HG03103 (cell line): ENCODE results near the gene LSP1.

Source experiments
- ATAC-seq: cut with Tn5 transposase; IDR thresholded peaks from one replicate; pipeline ENCODE4 v1.9.1; 2021; ENCODE audit warnings: low read depth; ENCODE audit not compliant: unreplicated experiment

LSP1 gene

GRCh38 chr11:1836011-1836945, 16.6 kb upstream of the LSP1 start:
- no peak for ATAC-seq

- peak; percentile 67 for ATAC-seq
Observed at GRCh38 chr11:1837171-1838076, 15.5 kb upstream of the LSP1 start.

GRCh38 chr11:1838077-1838425, 14.8 kb upstream of the LSP1 start:
- ATAC-seq, result no peak

DNA sequence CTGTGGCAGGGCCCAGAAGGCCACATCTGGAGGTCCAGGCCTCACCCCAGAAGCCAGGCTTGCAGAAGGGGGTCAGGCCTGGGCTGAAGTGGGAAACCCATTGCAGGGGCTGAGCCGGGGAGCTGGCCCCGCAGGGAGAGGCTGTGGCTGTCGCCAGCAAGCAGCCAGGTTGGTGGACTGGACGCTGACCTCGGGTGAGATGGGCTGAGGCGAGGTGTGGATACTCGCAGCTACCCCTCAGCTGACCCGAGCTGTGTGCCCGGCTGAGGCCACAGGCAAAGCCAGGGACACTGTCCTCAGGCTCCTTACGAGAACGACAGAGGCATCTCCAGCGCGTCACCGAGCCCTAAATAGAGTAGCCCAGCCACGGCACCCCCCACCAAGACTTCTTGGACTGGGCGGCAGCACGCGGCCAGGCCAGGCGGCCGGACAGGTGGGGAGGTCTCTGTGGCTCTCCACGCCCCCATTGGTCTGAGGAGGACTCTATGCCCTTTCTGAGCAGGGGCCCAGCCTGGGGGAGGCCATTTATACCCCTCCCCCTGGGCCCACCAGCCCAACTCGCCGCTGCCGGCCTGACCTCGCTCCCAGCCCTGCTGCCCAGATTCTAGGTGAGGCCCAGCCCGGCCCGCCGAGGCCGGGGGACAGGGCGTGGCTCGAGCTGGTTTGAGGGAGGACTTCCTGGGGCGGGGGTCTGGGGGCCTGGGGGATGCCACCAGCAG, 14.3 kb upstream of the LSP1 start, which contains the start of gene TNNI2:
Gene TNNI2 (plus strand): TSS at position 556 of the 719 bp plus-strand sequence. CDS start 716 bp downstream, outside the sequence.
- no peak for ATAC-seq

DNA sequence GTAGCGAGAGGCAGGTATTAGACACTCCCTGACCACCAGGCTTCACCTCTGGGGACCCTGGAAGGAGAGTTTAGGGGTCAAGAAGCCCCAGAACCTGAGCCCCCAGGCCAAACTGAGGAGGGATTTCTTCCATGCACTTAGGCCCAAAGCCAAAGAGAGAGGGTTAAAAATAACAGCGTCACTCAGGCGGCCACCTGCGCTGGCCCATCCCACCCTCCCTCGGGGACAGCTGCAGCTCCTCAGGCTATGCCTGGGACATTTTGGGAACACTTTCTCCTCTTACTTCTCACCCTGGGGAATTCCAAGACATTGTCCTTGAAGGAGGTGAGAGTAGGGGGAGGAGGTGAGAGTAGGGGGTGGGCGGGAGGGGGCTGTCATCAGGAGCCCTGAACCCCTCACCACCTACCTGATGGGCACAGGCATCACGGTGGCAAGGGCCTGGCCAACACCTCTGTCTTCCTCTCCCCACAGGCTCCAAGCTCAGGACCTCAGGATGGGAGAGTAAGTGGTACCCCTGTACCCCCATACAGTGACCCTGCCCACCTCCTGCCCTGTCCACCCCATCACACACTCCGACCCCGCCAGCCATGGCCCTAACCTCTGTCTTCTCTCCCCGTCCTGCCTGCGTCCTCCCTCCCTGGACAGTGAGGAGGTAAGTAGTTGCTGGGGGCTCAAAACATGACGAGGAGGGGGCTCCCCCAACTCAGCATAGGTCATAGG, 13.5 kb upstream of the LSP1 start:
- ATAC-seq, result no peak

DNA sequence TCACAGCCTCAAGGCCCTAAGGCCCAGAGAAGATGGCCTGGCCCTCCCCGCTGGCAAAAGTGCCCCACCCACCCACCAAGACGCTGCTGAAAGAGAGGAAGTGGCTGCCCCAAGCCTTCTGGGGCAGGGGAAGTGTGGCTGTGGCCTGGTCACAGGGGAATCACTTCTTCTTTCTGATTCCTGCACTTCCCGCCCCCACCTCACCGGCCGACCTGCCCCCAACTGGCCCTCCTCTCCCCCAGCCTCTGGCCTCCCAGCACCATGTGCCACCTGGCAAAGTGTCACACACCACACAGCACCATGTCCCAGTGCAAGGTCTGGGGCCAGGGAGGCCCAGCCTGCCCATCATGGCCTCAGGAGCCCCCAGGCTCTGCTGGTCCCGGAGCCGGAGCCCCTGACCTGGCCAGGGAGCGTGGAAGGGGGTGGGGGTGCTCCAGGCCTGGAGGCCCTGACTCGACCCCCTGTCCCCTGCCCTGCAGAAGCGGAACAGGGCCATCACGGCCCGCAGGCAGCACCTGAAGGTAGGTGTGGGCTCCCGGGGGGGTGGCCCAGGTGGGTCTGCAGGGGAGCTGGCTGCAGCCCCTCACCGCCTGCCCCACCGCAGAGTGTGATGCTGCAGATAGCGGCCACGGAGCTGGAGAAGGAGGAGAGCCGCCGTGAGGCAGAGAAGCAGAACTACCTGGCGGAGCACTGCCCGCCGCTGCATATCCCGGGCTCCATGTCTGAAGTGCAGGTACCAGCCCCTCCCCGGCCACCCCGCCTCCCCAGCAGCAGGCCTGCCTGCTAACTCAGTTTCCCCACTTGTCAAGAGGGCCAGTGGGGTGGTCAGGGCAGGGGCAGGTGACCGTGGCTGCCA, 12.7 kb upstream of the LSP1 start:
- no peak for ATAC-seq

- ATAC-seq, result no peak
Observed at GRCh38 chr11:1840780-1841480, 12.0 kb upstream of the LSP1 start.

DNA sequence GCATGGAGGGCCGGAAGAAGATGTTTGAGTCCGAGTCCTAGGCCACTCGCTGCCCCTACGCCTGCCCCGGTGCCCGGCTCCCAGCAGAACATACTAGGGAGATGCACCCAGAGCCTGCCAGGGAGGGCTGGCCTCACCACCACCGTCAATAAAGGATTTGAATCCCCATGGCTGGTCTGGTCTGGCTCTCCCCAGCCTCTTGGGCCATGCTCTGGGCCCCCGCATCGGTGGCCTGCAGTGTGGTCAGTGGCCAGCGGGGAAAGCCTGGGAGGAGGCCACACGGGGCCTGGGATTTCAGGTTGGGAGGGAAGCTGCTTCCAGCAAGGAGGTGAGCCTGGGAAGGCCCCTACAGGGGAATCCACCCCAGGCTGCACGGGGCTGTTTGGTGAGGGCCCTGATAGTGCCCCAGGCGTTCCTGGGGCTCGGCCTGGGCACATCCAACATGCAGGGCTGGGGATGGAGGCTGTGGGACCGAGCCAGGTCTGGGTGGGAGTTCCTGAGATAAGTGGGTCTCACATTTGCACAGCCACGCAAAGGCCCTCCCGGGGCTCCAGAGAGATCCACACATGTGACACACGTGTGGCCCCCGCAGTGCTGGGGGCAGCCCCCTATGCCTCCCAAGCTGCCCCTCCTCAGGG, 11.3 kb upstream of the LSP1 start:
- ATAC-seq, result no peak

DNA sequence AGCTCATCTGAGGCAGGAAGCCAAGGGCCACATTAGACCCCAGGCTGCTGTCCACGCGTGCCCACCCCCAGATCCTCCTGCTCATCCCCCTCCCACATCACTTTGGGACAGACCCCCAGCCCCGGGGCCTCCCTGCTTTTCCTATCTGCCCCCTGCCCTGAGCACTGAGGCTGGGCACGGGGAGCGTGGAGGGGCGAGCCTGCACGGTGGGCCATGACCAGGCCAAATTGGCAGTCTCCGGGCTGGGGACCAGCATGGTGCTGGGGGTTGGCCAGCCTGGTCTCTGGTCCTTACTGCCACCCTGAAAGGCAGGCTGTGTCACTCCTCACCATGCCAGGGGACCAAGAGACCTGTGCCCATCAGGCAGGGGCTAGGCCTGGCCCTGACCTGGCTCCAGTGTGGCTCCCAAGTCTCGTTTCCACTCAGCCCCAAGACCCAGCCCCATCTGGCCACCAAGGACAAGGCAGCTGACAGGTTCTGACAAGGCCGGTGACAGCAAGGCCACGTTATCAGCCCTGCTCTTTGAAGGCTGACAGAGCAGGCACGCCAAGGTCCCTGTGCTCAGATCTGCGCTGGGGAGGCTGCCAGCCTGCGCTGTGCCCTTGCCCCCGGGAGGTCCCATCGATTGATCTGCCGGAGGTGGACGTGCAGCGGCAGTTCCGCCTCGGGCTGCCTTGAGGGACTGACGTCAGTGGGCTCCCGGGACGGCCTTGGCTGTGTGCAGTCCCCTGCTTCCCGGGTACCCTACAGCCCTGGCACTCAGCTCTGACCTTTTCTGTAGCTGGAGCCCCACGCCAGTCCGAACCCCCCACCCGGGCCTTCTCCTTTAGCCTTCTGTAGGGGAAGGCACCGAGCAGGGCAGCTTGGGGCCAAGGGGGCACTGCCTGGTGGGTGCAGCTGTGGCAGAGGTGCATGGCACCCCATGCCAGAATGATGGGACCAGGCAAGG, 10.5 kb upstream of the LSP1 start:
- no peak for ATAC-seq

DNA sequence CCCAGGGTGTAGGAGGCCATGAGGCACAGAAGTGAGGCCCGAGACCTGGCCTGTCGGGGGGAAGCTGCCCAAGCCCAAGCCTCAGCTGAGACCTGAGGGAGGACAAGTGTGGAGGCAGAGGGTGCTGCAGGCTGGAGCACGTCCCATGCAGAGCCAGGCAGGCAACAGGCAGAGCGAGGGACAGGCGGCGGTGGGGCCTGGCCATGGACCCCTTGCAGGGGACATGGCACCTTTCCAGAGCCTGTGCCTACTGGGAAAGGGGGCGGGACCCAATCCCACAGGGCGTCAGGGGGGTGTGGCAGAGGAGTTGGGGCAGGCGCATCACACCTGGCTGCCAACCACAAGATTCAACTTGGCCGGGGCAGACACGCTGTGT, 9.8 kb upstream of the LSP1 start:
- no peak for ATAC-seq

GRCh38 chr11:1843796-1844195, 9.1 kb upstream of the LSP1 start:
- ATAC-seq, result no peak

DNA sequence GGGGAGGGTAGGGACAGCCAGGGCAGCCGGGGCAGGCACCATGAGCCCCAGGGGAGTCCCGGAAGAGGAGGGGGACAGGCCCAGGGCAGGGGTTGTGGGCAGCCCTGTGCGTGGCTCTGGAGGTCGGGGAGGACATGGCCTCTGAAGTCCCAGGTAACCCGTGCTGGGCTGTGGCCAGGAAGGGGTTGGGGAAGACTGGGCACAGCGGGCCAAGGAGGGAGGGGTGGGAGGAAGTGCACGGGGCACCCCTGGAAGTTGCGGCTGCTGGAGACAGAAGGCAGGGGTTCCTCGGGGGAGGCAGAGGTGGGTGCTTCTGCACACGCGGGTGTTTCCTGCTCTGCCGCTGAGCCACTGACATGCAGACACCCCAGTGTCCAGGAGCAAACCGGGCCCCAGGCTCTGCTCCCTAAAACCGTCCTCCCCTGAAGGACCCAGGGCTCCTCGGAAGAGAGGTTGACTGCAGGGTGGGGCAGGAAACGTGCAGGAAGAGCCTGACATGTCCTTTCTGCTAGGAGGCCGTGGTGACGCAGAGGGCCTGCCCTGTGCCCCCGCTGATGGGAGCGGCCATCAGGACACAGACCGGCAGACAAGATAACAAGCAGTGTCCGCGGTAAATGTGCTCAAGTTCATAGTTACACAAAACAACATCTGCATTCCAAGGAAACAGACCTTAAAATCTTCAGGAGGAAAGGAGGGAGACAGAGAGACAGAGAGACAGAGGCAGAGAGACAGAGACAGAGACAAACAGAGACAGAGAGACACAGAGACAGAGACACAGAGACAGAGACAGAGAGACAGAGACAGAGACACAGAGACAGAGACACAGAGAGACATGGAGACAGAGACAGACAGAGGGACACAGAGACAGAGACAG, 8.4 kb upstream of the LSP1 start:
- ATAC-seq, result no peak

DNA sequence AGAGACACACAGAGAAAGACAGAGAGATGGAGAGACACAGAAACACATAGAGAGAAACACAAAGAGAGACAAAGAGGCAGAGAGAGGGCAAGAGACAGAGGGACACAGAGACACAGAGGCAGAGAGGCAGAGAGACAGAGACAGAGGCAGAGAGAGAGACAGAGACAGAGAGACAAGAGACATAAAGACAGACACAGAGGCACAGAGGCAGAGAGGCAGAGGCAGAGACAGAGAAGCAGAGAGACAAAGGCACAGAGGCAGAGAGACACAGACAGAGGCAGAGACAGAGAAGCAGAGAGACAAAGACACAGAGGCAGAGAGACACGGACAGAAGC, 7.8 kb upstream of the LSP1 start:
- no peak for ATAC-seq

- no peak for ATAC-seq
Observed at GRCh38 chr11:1845561-1846452, 7.1 kb upstream of the LSP1 start.

- ATAC-seq, result no peak
Observed at GRCh38 chr11:1846453-1846932, 6.4 kb upstream of the LSP1 start.
